ENCODE results near the gene BANF1.
A peak's percentile ranks its signal among the peaks of the same experiment; 100 is the strongest.

The BANF1 gene

GRCh38 chr11:66048547-66049323, 46.4 kb downstream of the BANF1 start, which contains the start of gene GAL3ST3:
Gene GAL3ST3, minus strand, starts transcription at chr11:66049161. Its CDS starts 3,746 bp downstream, at chr11:66045415.
- no peak for TF ChIP-seq CTCF (IDR thresholded peaks at IDR 0.05; ENCODE audit: control insufficient read depth, extremely low read depth, insufficient read depth)
- H3K4me3 ChIP-seq (ENCODE audit: low read depth, low read length) = no peak within 1 kb of the TSS
- no peak for DNase-seq (ENCODE audit: low read depth)

GRCh38 chr11:66050581-66051231, 48.4 kb downstream of the BANF1 start:
- TF ChIP-seq CTCF (IDR thresholded peaks at IDR 0.05; ENCODE audit: control insufficient read depth, extremely low read depth, insufficient read depth) = no peak
- no peak overlapping the region; the same call in 1 of the 2 replicates for H3K4me3 ChIP-seq (ENCODE audit: low read depth, low read length)
- no peak for DNase-seq (ENCODE audit: low read depth)

- no peak for DNase-seq (ENCODE audit: low read depth)
- TF ChIP-seq CTCF (IDR thresholded peaks at IDR 0.05; ENCODE audit: control insufficient read depth, extremely low read depth, insufficient read depth) = no peak
- H3K4me3 ChIP-seq (ENCODE audit: low read depth, low read length) = peak overlapping the region; percentile 99
Measured at GRCh38 chr11:66051371-66051765, 49.1 kb downstream of the BANF1 start.

GRCh38 chr11:66051766-66052663, 49.7 kb downstream of the BANF1 start, which contains the start of gene SF3B2:
Gene SF3B2, plus strand, starts transcription at chr11:66052364. Its CDS starts 21 bp downstream, at chr11:66052385.
- no peak for TF ChIP-seq CTCF (IDR thresholded peaks at IDR 0.05; ENCODE audit: control insufficient read depth, extremely low read depth, insufficient read depth)
- H3K4me3 ChIP-seq (ENCODE audit: low read depth, low read length) = peak within 1 kb of the TSS; percentile 99
- DNase-seq (ENCODE audit: low read depth) = peak; percentile 97

GRCh38 chr11:66052664-66052982, 50.3 kb downstream of the BANF1 start:
- no peak for DNase-seq (ENCODE audit: low read depth)
- peak overlapping the region; percentile 99 for H3K4me3 ChIP-seq (ENCODE audit: low read depth, low read length)
- no peak for TF ChIP-seq CTCF (IDR thresholded peaks at IDR 0.05; ENCODE audit: control insufficient read depth, extremely low read depth, insufficient read depth)

All from LNCaP clone FGC (cell line).